HG03139 (cell line): ENCODE results near the gene BCL2L13.
"Not testable (repeated sequence)": the region's sequence is repeated elsewhere in the genome, so short reads cannot be mapped to it uniquely, and the experiment has no call there.

Source experiments
- ATAC-seq: cut with Tn5 transposase; IDR thresholded peaks from one replicate; pipeline ENCODE4 v1.9.1; 2021; ENCODE audit not compliant: unreplicated experiment

Gene BCL2L13

DNA sequence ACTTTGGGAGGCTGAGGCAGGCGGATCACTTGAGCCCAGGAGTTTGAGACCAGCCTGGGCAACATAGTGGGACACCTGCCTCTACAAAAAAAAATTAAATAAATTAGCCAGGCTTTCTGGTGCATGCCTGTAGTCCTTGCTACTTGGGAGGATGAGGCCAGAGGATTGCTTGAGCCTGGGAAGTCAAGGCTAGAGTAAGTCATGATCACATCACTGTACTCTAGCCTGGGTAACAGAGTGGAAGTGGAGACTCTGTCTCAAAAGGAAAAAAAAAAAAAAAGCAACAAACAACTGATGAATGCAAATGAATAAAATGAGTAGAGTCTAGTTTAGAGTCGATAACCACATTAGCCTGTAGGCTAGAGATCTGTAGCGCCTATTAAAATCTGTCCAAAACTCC lies 3.9 kb upstream of the BCL2L13 start:
- ATAC-seq = no peak

DNA sequence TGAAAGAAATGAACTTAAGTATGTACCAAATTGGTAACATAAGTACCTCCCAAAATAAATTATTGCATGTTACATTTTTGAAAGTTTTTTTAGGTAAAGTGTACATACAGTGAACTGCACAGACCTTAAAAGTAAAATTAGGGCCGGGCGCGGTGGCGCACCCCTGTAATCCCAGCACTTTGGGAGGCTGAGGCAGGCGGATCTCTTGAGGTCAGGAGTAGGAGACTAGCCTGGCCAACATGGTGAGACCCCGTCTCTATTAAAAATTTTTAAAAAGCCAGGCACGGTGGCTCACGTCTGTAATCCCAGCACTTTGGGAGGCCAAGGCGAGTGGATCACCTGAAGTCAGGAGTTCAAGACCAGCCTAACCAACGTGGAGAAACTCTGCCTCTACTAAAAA lies 1.7 kb upstream of the BCL2L13 start:
- not testable (repeated sequence) for ATAC-seq

GRCh38 chr22:17637490-17638181 lies 921 bp upstream of the BCL2L13 start:
- no peak for ATAC-seq

DNA sequence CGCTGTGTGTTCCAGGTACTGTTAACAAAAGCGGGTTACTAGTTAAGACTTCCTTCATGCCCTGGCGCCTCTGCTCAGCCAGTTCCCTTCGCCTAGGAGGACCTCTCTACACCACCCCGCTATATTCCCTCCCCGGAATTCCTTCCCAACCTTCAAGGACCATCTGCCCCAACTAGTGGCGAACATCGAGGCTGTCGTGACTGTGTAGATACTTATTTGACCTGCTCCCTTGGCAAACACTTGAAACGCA lies 450 bp upstream of the BCL2L13 start:
- no peak for ATAC-seq

- no peak for ATAC-seq
These were observed 737 bp downstream of the BCL2L13 start for GRCh38 chr22:17639247-17639741.

- no peak for ATAC-seq
These were observed 2.7 kb downstream of the BCL2L13 start for GRCh38 chr22:17641269-17641668.

GRCh38 chr22:17642357-17642756 lies 3.8 kb downstream of the BCL2L13 start:
- not testable (repeated sequence) for ATAC-seq

- ATAC-seq = no peak
These were observed 8.9 kb downstream of the BCL2L13 start for GRCh38 chr22:17647452-17647851.

DNA sequence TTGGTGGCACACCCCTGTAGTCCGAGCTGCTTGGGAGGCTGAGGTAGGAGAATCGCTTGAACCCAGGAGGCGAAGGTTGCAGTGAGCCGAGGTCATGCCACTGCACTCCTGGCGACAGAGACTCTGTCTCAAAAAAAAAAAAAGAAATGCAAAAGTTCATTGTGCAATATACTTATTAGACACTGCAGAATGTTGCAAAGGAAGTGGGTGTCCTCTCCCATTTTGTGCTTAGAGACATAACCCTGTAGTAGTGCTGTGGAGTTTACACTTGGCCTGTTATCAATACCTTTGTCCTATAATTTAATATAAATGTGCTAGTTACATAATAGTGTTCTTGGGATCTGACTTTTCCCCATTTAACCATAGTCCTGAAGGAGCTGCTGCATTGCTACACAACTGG lies 9.4 kb downstream of the BCL2L13 start:
- ATAC-seq = no peak

DNA sequence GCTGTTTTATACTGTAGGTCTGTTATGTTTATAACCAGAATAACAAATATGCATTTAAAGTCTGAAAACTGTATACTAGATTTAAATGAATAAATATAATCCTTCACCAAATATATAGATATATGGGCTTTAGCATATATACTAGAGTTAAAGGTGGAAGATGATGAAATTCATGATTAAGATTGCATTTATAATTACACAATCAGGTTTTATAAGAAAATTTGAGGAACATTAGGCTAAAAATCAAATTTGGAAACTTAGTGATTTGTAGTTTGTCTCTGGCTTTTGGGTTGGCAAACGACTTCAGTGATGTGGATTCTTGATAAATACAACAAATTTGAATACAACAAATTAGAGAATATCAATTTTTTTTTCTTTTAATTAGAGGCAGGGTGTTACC lies 10.0 kb downstream of the BCL2L13 start:
- ATAC-seq = no peak

DNA sequence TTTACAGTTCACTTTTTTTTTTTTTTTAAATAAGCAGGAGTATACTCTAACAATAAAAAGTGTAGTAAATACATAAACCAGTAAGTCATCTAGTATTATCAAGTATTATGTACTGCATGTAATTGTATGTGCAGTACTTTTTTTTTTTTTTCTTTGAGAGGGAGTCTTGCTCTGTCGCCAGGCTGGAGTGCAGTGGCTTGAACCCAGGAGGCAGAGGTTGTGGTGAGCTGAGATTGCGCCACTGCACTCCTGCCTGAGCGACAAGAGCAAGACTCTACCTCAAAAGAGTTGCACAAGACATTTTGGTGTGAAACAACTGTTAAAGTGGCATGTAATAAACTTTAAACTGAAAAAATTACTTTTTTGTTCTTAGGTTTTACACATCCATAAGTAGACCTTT lies 16.7 kb downstream of the BCL2L13 start:
- ATAC-seq = no peak

- no peak for ATAC-seq
These were observed 18.4 kb downstream of the BCL2L13 start for GRCh38 chr22:17656870-17657395.

DNA sequence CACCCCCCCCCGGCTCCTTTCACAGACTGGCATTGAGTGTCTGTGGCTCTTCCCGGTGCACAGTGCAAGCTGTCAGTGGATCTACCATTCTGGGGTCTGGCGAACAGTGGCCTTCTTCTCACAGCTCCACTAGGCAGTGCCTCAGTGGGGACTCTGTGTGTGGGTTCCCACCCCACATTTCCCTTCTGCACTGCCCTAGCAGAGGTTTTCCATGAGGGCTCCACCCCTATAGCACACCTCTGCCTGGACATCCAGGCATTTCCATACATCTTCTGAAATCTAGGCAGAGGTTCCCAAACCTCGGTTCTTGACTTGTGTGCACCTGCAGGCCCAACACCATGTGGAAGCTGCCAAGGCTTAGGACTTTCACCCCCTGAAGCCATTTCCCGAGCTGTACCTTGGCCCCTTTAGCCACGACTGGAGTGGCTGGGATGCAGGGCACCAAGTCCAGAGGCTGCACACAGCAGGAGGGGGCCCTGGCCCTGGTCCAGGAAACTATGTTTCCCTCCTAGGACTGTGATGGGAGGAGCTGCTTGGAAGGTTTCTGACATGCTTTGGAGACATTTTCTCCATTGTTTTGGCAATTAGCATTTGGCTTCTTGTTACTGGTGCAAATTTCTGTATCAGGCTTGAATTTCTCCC lies 26.0 kb downstream of the BCL2L13 start:
- no peak for ATAC-seq

- ATAC-seq = no peak
These were observed 26.7 kb downstream of the BCL2L13 start for GRCh38 chr22:17665248-17665647.

DNA sequence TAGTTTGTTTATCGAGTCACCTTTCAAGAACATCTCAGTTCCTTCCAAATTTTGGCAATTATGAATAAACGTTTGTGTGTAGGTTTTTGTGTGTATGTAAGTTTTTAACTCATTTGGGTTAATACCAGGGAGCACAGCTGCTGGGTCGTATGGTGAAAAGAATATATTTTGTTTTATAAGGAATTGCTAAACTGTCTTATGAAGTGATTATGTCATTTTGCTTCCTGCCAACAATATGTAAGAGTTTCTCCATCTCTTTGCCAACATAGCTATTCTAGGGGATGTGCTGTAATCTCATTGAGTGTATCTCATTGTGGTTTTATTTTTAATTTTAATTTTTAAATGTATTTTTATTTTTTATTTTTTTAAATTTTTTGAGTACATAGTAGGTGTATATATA lies 27.3 kb downstream of the BCL2L13 start:
- ATAC-seq = no peak

DNA sequence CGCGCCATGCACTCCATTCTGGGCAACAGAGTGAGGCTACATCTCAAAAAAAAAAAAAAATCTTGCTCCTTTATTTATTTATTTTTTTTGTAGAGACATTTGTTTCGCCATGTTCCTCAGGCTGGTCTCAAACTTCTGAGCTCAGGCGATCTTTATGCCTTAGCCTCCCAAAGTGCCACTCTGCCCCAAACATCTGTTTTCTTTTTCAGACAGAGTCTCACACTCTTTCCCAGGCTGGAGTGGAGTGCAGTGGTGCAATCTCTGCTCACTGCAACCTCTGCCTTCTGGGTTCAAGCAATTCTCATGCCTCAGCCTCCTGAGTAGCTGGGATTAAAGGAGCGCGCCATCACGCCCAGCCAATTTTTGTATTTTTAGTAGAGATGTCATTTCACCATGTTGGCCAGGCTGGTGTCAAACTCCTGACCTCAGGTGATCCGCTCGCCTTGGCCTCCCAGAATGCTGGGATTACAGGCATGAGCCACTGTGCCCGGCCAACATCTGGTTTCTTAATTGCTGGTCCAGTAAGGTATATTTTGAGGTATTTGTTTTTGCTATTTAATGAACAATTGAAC lies 33.0 kb downstream of the BCL2L13 start:
- ATAC-seq = not testable (repeated sequence)

DNA sequence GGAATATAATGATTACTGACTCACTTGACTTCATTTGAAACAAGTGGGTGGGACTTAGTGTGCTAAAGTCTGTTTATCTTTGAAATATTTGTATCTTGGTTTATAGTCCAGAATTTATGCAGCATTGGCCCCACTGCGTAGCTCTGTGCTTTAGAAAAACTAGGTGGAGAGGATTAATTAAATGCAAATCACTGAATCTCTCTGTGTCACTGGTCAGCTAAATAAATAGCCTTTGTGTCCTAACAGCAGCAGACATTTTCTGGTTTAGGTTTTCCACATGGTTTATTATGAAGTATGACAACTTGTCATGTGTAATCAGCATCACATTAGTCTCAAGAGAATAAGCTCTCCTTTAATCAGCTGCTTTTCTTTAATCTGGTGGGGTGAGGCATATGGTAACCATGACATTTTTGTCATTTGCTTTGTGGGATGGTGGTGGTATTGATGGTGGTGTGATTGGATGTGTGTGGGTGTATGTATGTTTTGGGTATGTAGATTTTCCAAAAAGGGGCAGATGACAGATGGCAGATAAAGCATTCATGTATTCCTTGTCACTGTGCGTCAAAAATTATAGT lies 33.9 kb downstream of the BCL2L13 start:
- ATAC-seq = no peak

DNA sequence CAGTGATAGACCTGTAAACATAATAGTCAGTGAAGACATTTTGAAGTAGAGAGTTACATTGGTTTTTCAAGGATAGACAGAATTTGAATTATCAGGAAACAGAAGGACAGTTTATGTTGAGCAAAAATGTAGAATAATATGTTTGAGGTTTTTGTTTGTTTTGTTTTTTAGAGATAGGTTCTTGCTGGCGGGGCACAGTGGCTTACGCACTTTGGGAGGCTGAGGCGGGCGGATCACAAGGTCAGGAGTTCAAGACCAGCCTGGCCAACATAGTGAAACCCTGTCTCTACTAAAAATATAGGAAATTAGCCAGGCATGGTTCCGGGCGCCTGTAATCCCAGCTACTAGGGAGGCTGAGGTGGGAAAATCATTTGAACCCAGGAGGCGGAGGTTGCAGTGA lies 35.6 kb downstream of the BCL2L13 start:
- ATAC-seq = no peak

DNA sequence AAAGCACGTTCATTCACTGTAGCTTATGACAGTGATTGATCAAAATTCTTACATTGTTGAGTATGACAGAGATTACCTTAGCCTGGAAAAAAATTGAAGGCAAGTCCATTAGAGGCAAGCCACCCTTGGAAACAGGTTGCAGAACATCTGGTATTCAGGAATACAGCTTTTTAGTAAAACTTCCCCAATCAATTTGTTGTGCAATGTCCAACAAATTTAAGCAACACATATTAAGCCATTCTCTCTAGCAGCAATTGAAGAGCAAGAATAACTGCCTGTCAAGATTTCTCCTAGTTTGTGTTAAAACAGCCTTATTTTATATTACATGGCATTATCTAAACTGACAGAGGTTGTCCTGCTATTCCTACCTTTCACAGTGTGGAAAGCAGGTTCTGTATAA lies 37.0 kb downstream of the BCL2L13 start:
- no peak for ATAC-seq

DNA sequence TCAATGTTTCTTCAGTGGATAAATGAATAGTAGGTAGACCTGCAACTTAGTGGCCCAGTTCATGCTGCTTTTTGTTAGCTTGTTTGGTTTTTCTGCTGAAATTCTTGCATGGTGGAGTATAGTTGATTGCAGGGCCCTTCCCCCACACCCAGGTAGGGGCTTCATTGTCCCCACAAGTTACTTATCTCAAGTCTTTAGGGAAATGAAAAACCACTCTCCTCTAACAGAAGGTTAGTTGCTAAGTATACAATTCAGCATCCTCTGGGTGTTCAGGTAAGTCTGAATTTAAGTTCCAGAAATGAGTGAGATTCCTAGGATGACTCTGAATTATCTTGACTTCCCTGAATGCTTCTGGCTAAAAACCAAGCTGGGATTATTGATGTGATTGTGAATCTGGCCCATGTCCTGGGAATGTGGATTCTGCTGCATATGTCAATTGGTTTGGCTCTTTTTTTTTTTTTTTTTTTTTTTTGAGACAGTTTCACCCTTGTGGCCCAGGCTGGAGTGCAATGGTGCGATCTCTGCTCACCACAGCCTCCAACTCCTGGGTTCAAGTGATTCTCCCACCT lies 40.3 kb downstream of the BCL2L13 start:
- no peak for ATAC-seq

DNA sequence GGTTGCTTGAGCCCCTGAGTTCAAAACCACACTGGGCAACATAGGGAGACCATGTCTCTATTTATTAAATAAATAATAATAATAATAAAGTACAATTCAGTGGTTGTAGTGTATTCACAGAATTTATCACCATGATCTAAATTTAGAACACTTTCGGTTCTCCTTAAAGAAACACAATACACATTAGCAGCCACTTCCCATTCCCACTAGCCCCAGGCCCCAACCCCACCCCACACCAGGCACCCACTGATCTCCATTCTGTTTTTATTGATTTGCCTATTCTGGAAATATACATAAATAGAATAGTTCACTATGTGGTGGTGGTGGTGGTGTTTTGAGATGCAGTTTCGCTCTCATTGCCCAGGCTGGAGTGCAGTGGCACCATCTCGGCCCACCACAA lies 45.7 kb downstream of the BCL2L13 start:
- ATAC-seq = no peak

- no peak for ATAC-seq
These were observed 54.3 kb downstream of the BCL2L13 start for GRCh38 chr22:17692841-17693240.
